NCI-H2107 (cell line): Measurements from ENCODE around the gene POSTN.
"Not testable (repeated sequence)": the region's sequence is repeated elsewhere in the genome, so short reads cannot be mapped to it uniquely, and the experiment has no call there.

Experiments used
- DNase-seq: peaks from one replicate; lab custom pipeline; 2025; lab: John Stamatoyannopoulos, UW

The POSTN gene

GRCh38 chr13:37597477-37598025, 1.0 kb downstream of the POSTN start:
- no peak for DNase-seq

- DNase-seq: no peak
These were observed 1.8 kb downstream of the POSTN start for GRCh38 chr13:37596805-37597204.

GRCh38 chr13:37595162-37595561, 3.4 kb downstream of the POSTN start:
- DNase-seq: no peak

- DNase-seq: no peak
These were observed 4.0 kb downstream of the POSTN start for GRCh38 chr13:37594550-37594949.

GRCh38 chr13:37589381-37589780, 9.2 kb downstream of the POSTN start:
- DNase-seq: not testable (repeated sequence)

GRCh38 chr13:37587236-37587635, 11.3 kb downstream of the POSTN start:
- DNase-seq: no peak

GRCh38 chr13:37586164-37586563, 12.4 kb downstream of the POSTN start:
- DNase-seq: no peak

- DNase-seq: no peak
These were observed 13.0 kb downstream of the POSTN start for GRCh38 chr13:37585541-37585940.

GRCh38 chr13:37576601-37577000, 22.0 kb downstream of the POSTN start:
- no peak for DNase-seq

- DNase-seq: no peak
These were observed 33.1 kb downstream of the POSTN start for GRCh38 chr13:37565425-37565824.

GRCh38 chr13:37561031-37561430, 37.5 kb downstream of the POSTN start:
- no peak for DNase-seq

- no peak for DNase-seq
These were observed 38.0 kb downstream of the POSTN start for GRCh38 chr13:37560526-37560925.

GRCh38 chr13:37558766-37559165, 39.8 kb downstream of the POSTN start:
- not testable (repeated sequence) for DNase-seq

GRCh38 chr13:37546087-37546486, 52.5 kb downstream of the POSTN start:
- DNase-seq: no peak

- DNase-seq: no peak
These were observed 53.6 kb downstream of the POSTN start for GRCh38 chr13:37544995-37545394.

GRCh38 chr13:37539976-37540605, 58.5 kb downstream of the POSTN start:
- no peak for DNase-seq

- no peak for DNase-seq
These were observed 59.4 kb downstream of the POSTN start for GRCh38 chr13:37539170-37539569.

- no peak for DNase-seq
These were observed 63.1 kb downstream of the POSTN start for GRCh38 chr13:37535501-37535900.

- no peak for DNase-seq
These were observed 63.9 kb downstream of the POSTN start for GRCh38 chr13:37534676-37535075.

- DNase-seq: no peak
These were observed 64.4 kb downstream of the POSTN start for GRCh38 chr13:37534181-37534580.

- DNase-seq: no peak
These were observed 67.5 kb downstream of the POSTN start for GRCh38 chr13:37531049-37531448.

GRCh38 chr13:37529751-37530385, 68.7 kb downstream of the POSTN start:
- no peak for DNase-seq

GRCh38 chr13:37526710-37527473, 71.7 kb downstream of the POSTN start:
- no peak for DNase-seq
